K562 (cell line): ENCODE data around the gene RAB9B. TPM values are rescaled to one million over a fixed set of nuclear protein-coding genes. Genes with fewer than 3 reads are reported as not detected.

Source experiments
- CSDE1 ChIP-seq, 2 experiments: fragments of 450-650 bp; IDR thresholded peaks; 2 replicates each; pipeline ENCODE4 v1.6.1; 2016; ENCODE audit warnings: mild to moderate bottlenecking in 1 of 2
- ERF ChIP-seq: fragments of 450-650 bp; formaldehyde crosslinking; IDR thresholded peaks from 2 replicates; pipeline ENCODE4 v1.4.0; 2020; ENCODE audit warnings: mild to moderate bottlenecking, mixed read lengths
- HNRNPK ChIP-seq: fragments of 200-400 bp; formaldehyde crosslinking; IDR thresholded peaks from one replicate; pipeline ENCODE4 v1.6.1; 2018; ENCODE audit warnings: mild to moderate bottlenecking, low read depth, low read length; ENCODE audit not compliant: poor library complexity, severe bottlenecking
- MCM5 ChIP-seq: fragments of 450-650 bp; IDR thresholded peaks from 2 replicates; pipeline ENCODE4 v1.6.1; 2016; ENCODE audit warnings: low read depth
- MECOM ChIP-seq: fragments of 250-450 bp; sonication (Bioruptor Pico); IDR thresholded peaks from 2 replicates; pipeline ENCODE4 v1.8.0; 2022; ENCODE audit warnings: inconsistent platforms
- PRMT5 ChIP-seq: sonication (generic); formaldehyde crosslinking; IDR thresholded peaks from 2 replicates; pipeline ENCODE4 v1.5.0; 2020; ENCODE audit warnings: missing genetic modification reagents
- PYGO2 ChIP-seq: fragments of 450-650 bp; IDR thresholded peaks from 2 replicates; pipeline ENCODE4 v1.6.1; 2016; ENCODE audit warnings: mild to moderate bottlenecking, missing genetic modification characterization, moderate library complexity, missing compliant biosample characterization
- ZNF347 ChIP-seq: fragments of 450-650 bp; formaldehyde crosslinking; IDR thresholded peaks from 2 replicates; pipeline ENCODE4 v1.4.0; 2020; ENCODE audit warnings: low read depth, mild to moderate bottlenecking, moderate library complexity
- polyA plus RNA-seq, 8 experiments: library from polyadenylated mRNA; depleted of rRNA in 4 of 8; stranded (reverse) in 5 of 8; unstranded in 3 of 8; fragments of >200 nt; fragmentation: Nextera tagmentation in 2 of 8; fragmentation: Illumina TruSeq in 1 of 8; extraction: Ambion mirVana in 2 of 8; extraction: Trizol in 1 of 8; gene quantifications; 2 replicates each; pipeline versions ENCODE4 v1.2.1 to v1.2.3, GENCODE V29; 2011 to 2014; ENCODE audit warnings: inconsistent platforms in 1 of 8, missing spikeins in 1 of 8
- total RNA-seq, 7 experiments: library from RNA; depleted of rRNA in 6 of 7; stranded (reverse); fragments of >200 nt in 6 of 7; fragmentation: Illumina TruSeq in 2 of 7; extraction: Trizol in 2 of 7; gene quantifications; 2 replicates each; pipeline versions ENCODE4 v1.2.1 to v1.2.3, GENCODE V29; 2011 to 2021; ENCODE audit warnings: low replicate concordance in 1 of 7
- TF ChIP-seq, protein P1 (sequence below): sonication (generic); formaldehyde crosslinking; IDR thresholded peaks from 2 replicates; pipeline ENCODE4 v1.8.0; 2023; ENCODE audit warnings: missing genetic modification reagents, mild to moderate bottlenecking, borderline replicate concordance
- TF ChIP-seq, protein P2 (sequence below): fragments of 250-450 bp; sonication (Bioruptor Pico); IDR thresholded peaks from 2 replicates; pipeline ENCODE4 v1.4.0; 2020

RAB9B gene
- total and polyA plus RNA-seq, 9 of the 15 experiments (the other 6 are each of a cell fraction or from before 2014, with no cell fraction given) = 0.03 to 0.05 (median 0.04) TPM; not detected in 6

DNA sequence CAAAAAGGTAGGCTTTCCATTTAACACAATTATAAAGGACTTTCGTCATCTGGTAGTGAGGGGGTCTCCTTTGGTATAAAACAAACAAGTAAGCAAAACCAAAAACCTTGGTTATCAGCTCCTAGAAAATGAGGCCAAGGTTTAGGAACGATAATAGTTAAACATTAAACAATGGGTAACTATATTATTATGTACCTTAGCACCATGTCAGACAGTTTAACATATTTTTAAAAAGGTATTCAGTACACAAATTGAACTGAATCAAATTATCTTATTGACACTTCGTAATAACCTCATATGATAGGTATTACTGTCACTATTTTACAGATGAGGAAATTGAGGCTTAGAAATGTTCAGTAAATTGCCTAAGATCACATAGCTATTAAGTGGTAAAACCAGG lies 32.1 kb upstream of the RAB9B start (continued):
- TF ChIP-seq PRMT5 (CRISPR knock-in tag) (no peak), PYGO2 (tag) (no peak), MECOM (CRISPR knock-in tag) (no peak), ERF (no peak), CSDE1 (IDR thresholded peaks at IDR 0.05) (no peak), HNRNPK (no peak), ZNF347 (CRISPR knock-in tag) (no peak), MCM5 (no peak)
- TF ChIP-seq, protein P1, sequence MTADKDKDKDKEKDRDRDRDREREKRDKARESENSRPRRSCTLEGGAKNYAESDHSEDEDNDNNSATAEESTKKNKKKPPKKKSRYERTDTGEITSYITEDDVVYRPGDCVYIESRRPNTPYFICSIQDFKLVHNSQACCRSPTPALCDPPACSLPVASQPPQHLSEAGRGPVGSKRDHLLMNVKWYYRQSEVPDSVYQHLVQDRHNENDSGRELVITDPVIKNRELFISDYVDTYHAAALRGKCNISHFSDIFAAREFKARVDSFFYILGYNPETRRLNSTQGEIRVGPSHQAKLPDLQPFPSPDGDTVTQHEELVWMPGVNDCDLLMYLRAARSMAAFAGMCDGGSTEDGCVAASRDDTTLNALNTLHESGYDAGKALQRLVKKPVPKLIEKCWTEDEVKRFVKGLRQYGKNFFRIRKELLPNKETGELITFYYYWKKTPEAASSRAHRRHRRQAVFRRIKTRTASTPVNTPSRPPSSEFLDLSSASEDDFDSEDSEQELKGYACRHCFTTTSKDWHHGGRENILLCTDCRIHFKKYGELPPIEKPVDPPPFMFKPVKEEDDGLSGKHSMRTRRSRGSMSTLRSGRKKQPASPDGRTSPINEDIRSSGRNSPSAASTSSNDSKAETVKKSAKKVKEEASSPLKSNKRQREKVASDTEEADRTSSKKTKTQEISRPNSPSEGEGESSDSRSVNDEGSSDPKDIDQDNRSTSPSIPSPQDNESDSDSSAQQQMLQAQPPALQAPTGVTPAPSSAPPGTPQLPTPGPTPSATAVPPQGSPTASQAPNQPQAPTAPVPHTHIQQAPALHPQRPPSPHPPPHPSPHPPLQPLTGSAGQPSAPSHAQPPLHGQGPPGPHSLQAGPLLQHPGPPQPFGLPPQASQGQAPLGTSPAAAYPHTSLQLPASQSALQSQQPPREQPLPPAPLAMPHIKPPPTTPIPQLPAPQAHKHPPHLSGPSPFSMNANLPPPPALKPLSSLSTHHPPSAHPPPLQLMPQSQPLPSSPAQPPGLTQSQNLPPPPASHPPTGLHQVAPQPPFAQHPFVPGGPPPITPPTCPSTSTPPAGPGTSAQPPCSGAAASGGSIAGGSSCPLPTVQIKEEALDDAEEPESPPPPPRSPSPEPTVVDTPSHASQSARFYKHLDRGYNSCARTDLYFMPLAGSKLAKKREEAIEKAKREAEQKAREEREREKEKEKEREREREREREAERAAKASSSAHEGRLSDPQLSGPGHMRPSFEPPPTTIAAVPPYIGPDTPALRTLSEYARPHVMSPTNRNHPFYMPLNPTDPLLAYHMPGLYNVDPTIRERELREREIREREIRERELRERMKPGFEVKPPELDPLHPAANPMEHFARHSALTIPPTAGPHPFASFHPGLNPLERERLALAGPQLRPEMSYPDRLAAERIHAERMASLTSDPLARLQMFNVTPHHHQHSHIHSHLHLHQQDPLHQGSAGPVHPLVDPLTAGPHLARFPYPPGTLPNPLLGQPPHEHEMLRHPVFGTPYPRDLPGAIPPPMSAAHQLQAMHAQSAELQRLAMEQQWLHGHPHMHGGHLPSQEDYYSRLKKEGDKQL (CRISPR knock-in tag) = no peak
- TF ChIP-seq, protein P2, sequence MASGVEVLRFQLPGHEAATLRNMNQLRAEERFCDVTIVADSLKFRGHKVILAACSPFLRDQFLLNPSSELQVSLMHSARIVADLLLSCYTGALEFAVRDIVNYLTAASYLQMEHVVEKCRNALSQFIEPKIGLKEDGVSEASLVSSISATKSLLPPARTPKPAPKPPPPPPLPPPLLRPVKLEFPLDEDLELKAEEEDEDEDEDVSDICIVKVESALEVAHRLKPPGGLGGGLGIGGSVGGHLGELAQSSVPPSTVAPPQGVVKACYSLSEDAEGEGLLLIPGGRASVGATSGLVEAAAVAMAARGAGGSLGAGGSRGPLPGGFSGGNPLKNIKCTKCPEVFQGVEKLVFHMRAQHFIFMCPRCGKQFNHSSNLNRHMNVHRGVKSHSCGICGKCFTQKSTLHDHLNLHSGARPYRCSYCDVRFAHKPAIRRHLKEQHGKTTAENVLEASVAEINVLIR = no peak
